ENCODE measurements around the gene MAP3K2. TPM values are rescaled to one million over a fixed set of nuclear protein-coding genes. Genes with fewer than 3 reads are reported as not detected.
A peak's percentile ranks its signal among the peaks of the same experiment; 100 is the strongest.

Gene MAP3K2
- total and polyA plus RNA-seq, 2 donors: 16.5 to 31.3 TPM

DNA sequence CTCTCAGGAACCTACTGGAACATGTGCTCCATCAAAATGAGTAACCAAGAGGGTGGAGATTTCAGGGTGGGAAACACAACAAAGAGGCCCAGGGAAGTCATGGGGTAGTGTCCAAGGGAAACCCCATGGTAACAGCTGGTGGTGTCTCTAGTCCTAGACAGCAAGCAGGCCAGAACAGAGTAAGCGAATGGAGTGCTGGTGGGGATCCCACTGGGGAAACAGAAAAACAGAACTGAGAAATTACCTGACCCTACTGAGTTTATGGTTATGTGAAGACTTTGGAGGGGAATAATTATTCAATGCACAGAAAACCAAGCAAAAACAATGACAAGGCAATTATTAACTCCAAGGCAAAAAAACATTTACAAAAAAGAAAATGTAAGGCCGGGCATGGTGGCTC lies 110.7 kb downstream of the MAP3K2 start:
- H3K36me3 ChIP-seq (ENCODE audit: control insufficient read depth in 2 of 2, insufficient read depth in 2 of 2, low read length in 1 of 2): peaks cover 73 to 87% of the 10 kb centered on the region in 2 donors
- no peak for DNase-seq (ENCODE audit: low read depth in 6 of 9, low spot score in 9 of 9)
- 95% methylated on average over 2 of the region's 2 CpGs for WGBS

DNA sequence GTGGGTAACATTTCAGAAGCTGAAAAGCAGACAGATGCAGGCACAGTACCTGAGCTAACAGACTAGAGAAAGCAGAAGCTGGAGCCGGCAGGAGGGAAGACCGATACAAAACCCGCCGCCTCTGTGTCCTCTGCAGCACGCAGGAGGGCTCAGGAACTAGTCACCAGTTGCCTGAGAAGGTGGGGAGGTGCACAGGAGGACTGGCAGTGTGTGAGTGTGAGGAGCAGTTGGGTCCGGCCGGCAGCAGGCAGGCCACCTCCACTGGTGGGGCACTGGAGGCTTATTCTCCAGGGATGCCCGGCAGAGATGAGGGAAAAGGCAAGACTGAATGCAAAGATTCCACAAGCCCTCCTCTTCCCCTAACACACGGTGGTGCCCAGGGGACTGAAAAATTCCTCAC lies 112.0 kb downstream of the MAP3K2 start:
- H3K4me3 ChIP-seq (ENCODE audit: low read length in 2 of 2): no peak overlapping the region
- no peaks in the 10 kb centered on the region for H3K9me3 ChIP-seq (ENCODE audit: control insufficient read depth in 2 of 2, insufficient read depth in 1 of 2, low read length in 1 of 2)
- no peak for DNase-seq (ENCODE audit: low read depth in 6 of 9, low spot score in 9 of 9)
- WGBS: 99% methylated on average over 9 of the region's 9 CpGs
- peaks cover 78 to 91% of the 10 kb centered on the region in 2 donors for H3K36me3 ChIP-seq (ENCODE audit: control insufficient read depth in 2 of 2, insufficient read depth in 2 of 2, low read length in 1 of 2)
- H3K4me1 ChIP-seq (ENCODE audit: control insufficient read depth in 2 of 2, insufficient read depth in 2 of 2, low read length in 2 of 2): no peaks in the 10 kb centered on the region
- H3K27me3 ChIP-seq (ENCODE audit: control insufficient read depth in 2 of 2, insufficient read depth in 1 of 2, low read length in 1 of 2): no peaks in the 10 kb centered on the region
- no peak overlapping the region for H3K27ac ChIP-seq (ENCODE audit: low read depth in 1 of 2, low read length in 1 of 2)

More for the DNA sequence above, 110.7 kb downstream of the MAP3K2 start:
- Histone ChIP-seq H3K9me3 (ENCODE audit: control insufficient read depth in 2 of 2, insufficient read depth in 1 of 2, low read length in 1 of 2) (no peaks in the 10 kb centered on the region), H3K4me3 (ENCODE audit: low read length in 2 of 2) (no peak overlapping the region), H3K27ac (ENCODE audit: low read depth in 1 of 2, low read length in 1 of 2) (no peak overlapping the region), H3K4me1 (ENCODE audit: control insufficient read depth in 2 of 2, insufficient read depth in 2 of 2, low read length in 2 of 2) (no peaks in the 10 kb centered on the region), H3K27me3 (ENCODE audit: control insufficient read depth in 2 of 2, insufficient read depth in 1 of 2, low read length in 1 of 2) (no peaks in the 10 kb centered on the region)

DNA sequence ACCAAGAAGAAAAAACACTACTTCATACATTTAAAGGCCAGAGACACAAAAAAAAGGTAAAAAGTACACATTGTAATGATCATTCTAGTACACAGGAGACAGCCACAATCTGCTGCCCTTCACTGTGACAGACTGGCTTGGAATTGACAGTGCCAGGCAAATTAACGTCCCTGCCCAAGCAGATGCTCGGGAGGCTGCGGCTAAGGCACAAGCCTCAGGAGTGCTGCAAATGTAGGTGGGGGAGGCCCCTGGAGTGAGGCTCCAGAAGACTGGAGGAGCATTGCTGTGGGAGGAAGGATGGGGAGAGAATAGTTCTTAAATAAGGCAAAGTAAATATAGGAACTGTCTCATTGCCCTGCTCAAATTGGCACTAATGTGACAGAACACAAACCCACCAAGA lies 112.4 kb downstream of the MAP3K2 start:
- no peak for DNase-seq (ENCODE audit: low read depth in 6 of 9, low spot score in 9 of 9)
- no peaks in the 10 kb centered on the region for H3K9me3 ChIP-seq (ENCODE audit: control insufficient read depth in 2 of 2, insufficient read depth in 1 of 2, low read length in 1 of 2)
- H3K4me3 ChIP-seq (ENCODE audit: low read length in 2 of 2): no peak overlapping the region
- peaks cover 78 to 91% of the 10 kb centered on the region in 2 donors for H3K36me3 ChIP-seq (ENCODE audit: control insufficient read depth in 2 of 2, insufficient read depth in 2 of 2, low read length in 1 of 2)
- H3K27me3 ChIP-seq (ENCODE audit: control insufficient read depth in 2 of 2, insufficient read depth in 1 of 2, low read length in 1 of 2): no peaks in the 10 kb centered on the region
- H3K27ac ChIP-seq (ENCODE audit: low read depth in 1 of 2, low read length in 1 of 2): no peak overlapping the region
- H3K4me1 ChIP-seq (ENCODE audit: control insufficient read depth in 2 of 2, insufficient read depth in 2 of 2, low read length in 2 of 2): no peaks in the 10 kb centered on the region
- WGBS: over 99% methylated on average over 3 of the region's 3 CpGs

DNA sequence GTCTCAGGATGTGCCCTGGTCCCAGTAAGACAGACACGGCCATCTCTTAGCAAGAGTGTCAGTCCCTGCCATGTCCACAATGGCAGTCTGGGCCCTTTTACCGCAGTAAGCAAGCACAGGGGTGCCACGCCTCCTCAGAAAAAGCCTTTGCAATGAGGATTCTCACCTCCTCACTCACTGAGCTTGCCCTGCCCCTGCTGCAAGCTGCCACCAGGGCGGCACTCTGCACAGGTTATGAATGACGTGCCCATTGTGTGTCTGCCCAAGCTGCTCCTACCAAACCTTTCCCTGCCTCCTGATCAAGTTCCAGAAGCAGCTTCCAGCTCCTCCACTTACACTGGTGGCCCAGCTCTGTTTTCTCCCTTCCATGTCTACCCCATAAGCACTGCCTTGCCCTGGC lies 117.1 kb downstream of the MAP3K2 start:
- no peak overlapping the region for H3K4me3 ChIP-seq (ENCODE audit: low read length in 2 of 2)
- 99% methylated on average over 5 of the region's 5 CpGs for WGBS
- no peaks in the 10 kb centered on the region for H3K27me3 ChIP-seq (ENCODE audit: control insufficient read depth in 2 of 2, insufficient read depth in 1 of 2, low read length in 1 of 2)
- no peaks in the 10 kb centered on the region for H3K4me1 ChIP-seq (ENCODE audit: control insufficient read depth in 2 of 2, insufficient read depth in 2 of 2, low read length in 2 of 2)
- H3K9me3 ChIP-seq (ENCODE audit: control insufficient read depth in 2 of 2, insufficient read depth in 1 of 2, low read length in 1 of 2): peaks cover 0 to 3% of the 10 kb centered on the region in 2 donors
- no peak overlapping the region for H3K27ac ChIP-seq (ENCODE audit: low read depth in 1 of 2, low read length in 1 of 2)
- H3K36me3 ChIP-seq (ENCODE audit: control insufficient read depth in 2 of 2, insufficient read depth in 2 of 2, low read length in 1 of 2): peaks cover 75 to 81% of the 10 kb centered on the region in 2 donors
- DNase-seq (ENCODE audit: low read depth in 6 of 9, low spot score in 9 of 9): no peak

DNA sequence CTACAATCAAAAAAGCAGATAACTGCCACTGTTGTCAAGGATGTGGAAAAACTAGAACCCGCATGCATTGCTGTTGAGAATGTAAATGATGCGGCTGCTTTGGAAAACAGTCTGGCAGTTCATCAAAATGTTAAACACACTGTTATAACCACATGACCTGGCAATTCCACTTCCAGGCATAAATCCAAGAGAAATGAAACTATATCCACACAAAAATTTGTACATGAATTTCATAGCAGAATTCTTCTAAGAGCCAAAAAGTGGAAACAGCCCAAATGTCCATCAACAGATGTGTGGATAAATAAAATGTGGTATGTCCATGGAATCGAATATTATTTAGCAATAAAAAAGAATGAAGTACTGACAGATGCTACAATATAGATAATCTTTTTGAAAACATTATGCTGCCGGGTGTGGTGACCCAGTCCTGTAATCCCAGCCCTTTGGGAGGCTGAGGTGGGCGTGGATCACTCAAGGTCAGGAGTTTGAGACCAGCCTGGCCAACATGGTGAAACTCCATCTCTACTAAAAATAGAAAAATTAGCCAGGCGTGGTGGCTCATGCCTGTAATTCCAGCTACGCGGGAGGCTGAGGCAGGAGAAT lies 125.9 kb downstream of the MAP3K2 start:
- H3K36me3 ChIP-seq (ENCODE audit: control insufficient read depth in 2 of 2, insufficient read depth in 2 of 2, low read length in 1 of 2): peaks cover 47 to 57% of the 10 kb centered on the region in 2 donors
- no peaks in the 10 kb centered on the region for H3K4me1 ChIP-seq (ENCODE audit: control insufficient read depth in 2 of 2, insufficient read depth in 2 of 2, low read length in 2 of 2)
- no peak overlapping the region for H3K27ac ChIP-seq (ENCODE audit: low read depth in 1 of 2, low read length in 1 of 2)
- H3K4me3 ChIP-seq (ENCODE audit: low read length in 2 of 2): no peak overlapping the region
- H3K27me3 ChIP-seq (ENCODE audit: control insufficient read depth in 2 of 2, insufficient read depth in 1 of 2, low read length in 1 of 2): no peaks in the 10 kb centered on the region
- DNase-seq (ENCODE audit: low read depth in 6 of 9, low spot score in 9 of 9): no peak
- 97% methylated on average over 8 of the region's 8 CpGs for WGBS
- H3K9me3 ChIP-seq (ENCODE audit: control insufficient read depth in 2 of 2, insufficient read depth in 1 of 2, low read length in 1 of 2): no peaks in the 10 kb centered on the region

DNA sequence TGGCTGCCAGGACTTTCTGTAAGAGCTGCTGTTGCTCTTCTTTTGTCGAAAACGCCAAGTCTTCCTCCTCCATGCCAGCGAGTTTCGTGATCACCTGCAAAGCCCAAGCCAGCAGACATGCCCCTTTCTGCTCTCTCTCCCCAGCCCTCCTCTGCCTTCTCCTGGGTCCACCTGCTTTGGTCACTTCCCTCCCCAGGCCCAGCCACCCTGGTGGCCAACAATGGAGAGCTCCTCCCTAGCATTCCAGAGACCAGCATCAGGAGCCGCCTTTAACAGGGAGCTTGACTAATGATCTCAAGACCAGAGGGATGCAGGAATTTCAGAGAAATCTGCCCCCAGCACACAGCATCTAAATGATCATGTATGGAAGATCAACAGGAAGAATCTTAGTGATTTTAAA lies 128.4 kb downstream of the MAP3K2 start:
- Histone ChIP-seq H3K36me3 (ENCODE audit: control insufficient read depth in 2 of 2, insufficient read depth in 2 of 2, low read length in 1 of 2) (peaks cover 53 to 63% of the 10 kb centered on the region in 2 donors), H3K4me1 (ENCODE audit: control insufficient read depth in 2 of 2, insufficient read depth in 2 of 2, low read length in 2 of 2) (peaks cover 0 to 3% of the 10 kb centered on the region in 2 donors), H3K4me3 (ENCODE audit: low read length in 2 of 2) (no peak overlapping the region), H3K27me3 (ENCODE audit: control insufficient read depth in 2 of 2, insufficient read depth in 1 of 2, low read length in 1 of 2) (no peaks in the 10 kb centered on the region), H3K9me3 (ENCODE audit: control insufficient read depth in 2 of 2, insufficient read depth in 1 of 2, low read length in 1 of 2) (no peaks in the 10 kb centered on the region), H3K27ac (ENCODE audit: low read depth in 1 of 2, low read length in 1 of 2) (no peak overlapping the region)
- DNase-seq (ENCODE audit: low read depth in 6 of 9, low spot score in 9 of 9): no peak
- WGBS: 98% methylated on average over 5 of the region's 5 CpGs

GRCh38 chr2:127256866-127257265 lies 130.9 kb downstream of the MAP3K2 start:
- Histone ChIP-seq H3K4me1 (ENCODE audit: control insufficient read depth in 2 of 2, insufficient read depth in 2 of 2, low read length in 2 of 2) (peaks cover 0 to 3% of the 10 kb centered on the region in 2 donors), H3K4me3 (ENCODE audit: low read length in 2 of 2) (no peak overlapping the region), H3K27ac (ENCODE audit: low read depth in 1 of 2, low read length in 1 of 2) (no peak overlapping the region), H3K27me3 (ENCODE audit: control insufficient read depth in 2 of 2, insufficient read depth in 1 of 2, low read length in 1 of 2) (no peaks in the 10 kb centered on the region), H3K36me3 (ENCODE audit: control insufficient read depth in 2 of 2, insufficient read depth in 2 of 2, low read length in 1 of 2) (peaks cover 53 to 57% of the 10 kb centered on the region in 2 donors), H3K9me3 (ENCODE audit: control insufficient read depth in 2 of 2, insufficient read depth in 1 of 2, low read length in 1 of 2) (no peaks in the 10 kb centered on the region)
- WGBS: 95% methylated on average over 8 of the region's 8 CpGs
- no peak for DNase-seq (ENCODE audit: low read depth in 6 of 9, low spot score in 9 of 9)

- Histone ChIP-seq H3K4me3 (ENCODE audit: low read length in 2 of 2) (no peak overlapping the region), H3K4me1 (ENCODE audit: control insufficient read depth in 2 of 2, insufficient read depth in 2 of 2, low read length in 2 of 2) (peaks cover 0 to 3% of the 10 kb centered on the region in 2 donors), H3K27ac (ENCODE audit: low read depth in 1 of 2, low read length in 1 of 2) (no peak overlapping the region), H3K36me3 (ENCODE audit: control insufficient read depth in 2 of 2, insufficient read depth in 2 of 2, low read length in 1 of 2) (peaks cover 50 to 54% of the 10 kb centered on the region in 2 donors), H3K9me3 (ENCODE audit: control insufficient read depth in 2 of 2, insufficient read depth in 1 of 2, low read length in 1 of 2) (no peaks in the 10 kb centered on the region), H3K27me3 (ENCODE audit: control insufficient read depth in 2 of 2, insufficient read depth in 1 of 2, low read length in 1 of 2) (no peaks in the 10 kb centered on the region)
- 78% methylated on average over 3 of the region's 3 CpGs for WGBS
- DNase-seq (ENCODE audit: low read depth in 6 of 9, low spot score in 9 of 9): peak in 2 of 9 donors; percentile 6 to 13
Observed at GRCh38 chr2:127256381-127256780, 131.4 kb downstream of the MAP3K2 start.

DNA sequence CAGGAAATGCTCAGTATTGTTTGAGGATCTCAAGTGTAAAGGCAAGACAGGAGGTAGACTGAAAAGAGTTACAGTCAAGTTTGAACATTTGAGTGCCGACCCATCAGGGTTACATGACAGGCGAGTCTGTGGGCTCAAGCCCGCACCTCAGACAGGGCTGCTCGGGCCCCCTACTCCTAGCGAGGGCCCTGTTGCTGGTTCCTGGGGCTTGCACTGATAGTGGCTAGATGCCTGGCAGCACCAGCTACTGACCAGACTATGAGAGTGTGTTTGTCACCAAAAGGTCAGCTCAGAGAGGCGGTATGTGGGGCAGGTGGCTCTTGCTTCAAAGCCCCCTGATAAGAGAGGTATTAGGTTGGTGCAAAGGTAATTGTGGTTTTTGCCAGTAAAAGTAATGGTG lies 132.1 kb downstream of the MAP3K2 start:
- no peaks in the 10 kb centered on the region for H3K9me3 ChIP-seq (ENCODE audit: control insufficient read depth in 2 of 2, insufficient read depth in 1 of 2, low read length in 1 of 2)
- WGBS: over 99% methylated on average over 6 of the region's 6 CpGs
- no peaks in the 10 kb centered on the region for H3K27me3 ChIP-seq (ENCODE audit: control insufficient read depth in 2 of 2, insufficient read depth in 1 of 2, low read length in 1 of 2)
- DNase-seq (ENCODE audit: low read depth in 6 of 9, low spot score in 9 of 9): no peak
- H3K4me3 ChIP-seq (ENCODE audit: low read length in 2 of 2): no peak overlapping the region
- H3K27ac ChIP-seq (ENCODE audit: low read depth in 1 of 2, low read length in 1 of 2): no peak overlapping the region
- peaks cover 0 to 3% of the 10 kb centered on the region in 2 donors for H3K4me1 ChIP-seq (ENCODE audit: control insufficient read depth in 2 of 2, insufficient read depth in 2 of 2, low read length in 2 of 2)
- peaks cover 44 to 48% of the 10 kb centered on the region in 2 donors for H3K36me3 ChIP-seq (ENCODE audit: control insufficient read depth in 2 of 2, insufficient read depth in 2 of 2, low read length in 1 of 2)
